Brain pericyte (primary cell): ENCODE data around the gene NGFR.

Experiments used
- DNase-seq: peaks from one replicate; pipeline ENCODE4 v3.0.0-alpha.2; 2012; ENCODE audit warnings: low read depth, low spot score

NGFR gene

GRCh38 chr17:49469831-49470810, 25.0 kb upstream of the NGFR start:
- DNase-seq, result no peak

DNA sequence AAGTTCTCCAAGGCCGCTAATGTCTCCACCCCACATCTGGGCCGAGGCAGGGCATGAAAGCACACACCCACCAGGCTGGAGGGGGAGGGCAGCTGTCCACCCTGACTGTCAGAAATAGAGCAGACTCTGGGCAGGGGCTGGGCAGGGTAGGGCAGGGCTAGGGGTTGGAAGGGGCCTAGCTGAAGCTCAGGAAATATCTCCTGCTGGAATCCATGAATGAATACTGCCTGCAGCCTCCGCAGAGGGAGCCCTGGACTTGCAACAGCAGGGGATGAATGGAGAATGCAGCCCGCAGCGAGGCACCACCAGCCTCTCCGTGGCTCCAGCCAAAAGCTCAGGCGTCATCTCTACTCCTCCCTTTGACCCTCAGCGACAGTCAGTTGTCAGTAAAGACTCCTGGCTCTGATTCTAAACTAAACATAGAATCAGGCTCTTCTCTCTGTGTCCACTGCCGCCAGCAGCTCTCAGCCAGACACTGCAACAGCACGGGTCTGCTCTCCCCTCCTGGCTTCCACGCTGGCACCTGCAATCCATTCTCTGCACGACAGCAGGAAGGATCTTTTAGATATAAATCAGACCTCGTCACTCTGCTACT, 23.9 kb upstream of the NGFR start:
- DNase-seq, result no peak

- no peak for DNase-seq
These were observed 23.3 kb upstream of the NGFR start for GRCh38 chr17:49471769-49472168.

- DNase-seq, result no peak
These were observed 22.6 kb upstream of the NGFR start for GRCh38 chr17:49472527-49472926.

DNA sequence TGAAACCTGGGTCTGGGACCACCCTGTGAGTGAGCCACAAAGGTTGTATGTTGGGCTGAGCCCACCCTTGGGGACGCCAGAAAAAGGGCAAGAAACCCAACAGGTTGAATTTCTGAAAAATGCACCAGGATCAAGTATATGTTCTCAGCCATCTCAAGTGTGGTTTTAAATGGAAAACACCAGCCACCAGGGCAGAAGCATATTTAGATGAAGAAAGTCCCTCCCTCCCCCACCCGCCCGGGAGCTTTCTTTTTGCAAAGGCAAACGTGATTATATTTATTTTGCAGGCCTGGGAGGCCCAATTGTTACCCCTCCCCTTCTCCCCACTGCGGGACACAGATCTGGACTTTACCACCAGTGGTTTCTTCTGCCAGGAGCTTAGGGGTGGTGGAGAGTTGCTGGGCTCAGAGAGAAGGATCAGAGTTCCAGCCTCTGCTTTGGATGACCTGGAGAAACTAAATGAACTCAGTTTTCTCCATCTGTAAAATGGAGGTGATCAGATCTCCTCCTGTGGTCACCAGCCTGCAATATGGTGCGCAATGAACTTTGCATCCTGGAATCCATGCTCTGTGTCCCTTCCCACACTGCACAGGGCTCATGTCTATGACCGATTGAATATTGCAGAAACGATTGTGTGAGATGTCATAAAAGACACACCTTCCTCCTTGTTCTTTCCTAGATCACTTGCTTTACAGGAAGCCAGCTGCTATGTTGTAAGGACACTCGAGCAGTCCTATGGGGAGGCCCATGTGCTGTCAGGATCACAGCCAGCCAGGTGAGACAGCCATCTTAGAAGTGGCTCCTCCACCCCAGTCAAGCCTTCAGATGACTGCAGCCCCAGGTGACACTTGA, 21.0 kb upstream of the NGFR start:
- no peak for DNase-seq

- no peak for DNase-seq
These were observed 17.4 kb upstream of the NGFR start for GRCh38 chr17:49477709-49478108.

- no peak for DNase-seq
These were observed 14.1 kb upstream of the NGFR start for GRCh38 chr17:49480836-49481615.

GRCh38 chr17:49482144-49482817, 12.8 kb upstream of the NGFR start:
- DNase-seq, result no peak

- no peak for DNase-seq
These were observed 11.2 kb upstream of the NGFR start for GRCh38 chr17:49483599-49484509.

DNA sequence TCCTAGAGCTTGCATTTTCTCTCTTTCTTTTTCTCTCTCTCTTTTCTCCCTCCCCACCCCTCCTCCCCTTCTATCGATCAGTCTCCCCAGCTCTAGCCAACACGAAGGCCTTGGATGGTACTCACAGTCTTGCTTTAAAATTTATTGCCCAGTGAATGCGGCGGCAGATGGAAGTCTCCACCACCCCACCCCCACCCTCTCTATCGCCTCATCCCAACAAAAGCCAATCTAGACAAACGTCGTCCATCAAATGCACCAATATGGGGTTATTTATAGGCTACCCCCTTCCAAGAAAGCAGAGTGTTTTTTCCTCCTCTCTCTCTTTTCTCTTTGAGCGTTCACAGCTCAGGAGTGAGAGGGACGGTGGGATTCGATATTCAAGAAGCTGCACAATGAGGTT, 10.5 kb upstream of the NGFR start:
- DNase-seq, result no peak

DNA sequence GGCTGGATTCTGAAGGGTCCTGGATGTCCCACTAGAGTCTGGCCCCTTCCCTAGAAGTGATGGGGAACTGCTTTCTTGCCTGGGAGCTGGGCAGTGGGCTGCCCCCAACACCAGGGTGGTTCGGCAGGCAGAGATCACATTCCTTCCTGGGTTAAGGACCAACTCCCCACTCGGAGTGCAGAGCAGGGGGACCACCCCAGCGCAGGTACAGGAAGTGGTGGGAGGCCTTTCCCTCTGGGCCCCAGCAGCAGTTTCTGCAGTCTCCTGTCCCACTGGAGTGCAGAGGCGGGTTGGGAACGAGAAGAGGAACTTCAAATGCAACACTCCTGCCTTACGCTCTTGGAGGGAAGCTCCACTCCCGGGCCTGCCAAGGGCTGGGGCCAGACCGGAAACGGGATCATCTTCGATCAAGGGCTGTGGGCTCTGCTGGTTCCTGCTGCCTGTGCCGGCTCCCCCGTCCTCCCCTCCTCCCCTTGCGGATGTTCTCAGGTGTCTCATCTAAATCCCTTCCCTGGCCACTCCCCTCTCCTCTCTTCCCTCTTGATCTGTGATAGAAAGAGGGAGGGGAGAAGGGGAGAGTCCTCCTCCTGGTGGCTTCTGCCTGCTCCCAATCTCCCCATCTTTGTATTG, 9.0 kb upstream of the NGFR start:
- no peak for DNase-seq

- no peak for DNase-seq
These were observed 7.9 kb upstream of the NGFR start for GRCh38 chr17:49487183-49487582.

- no peak for DNase-seq
These were observed 6.5 kb upstream of the NGFR start for GRCh38 chr17:49488612-49489011.

DNA sequence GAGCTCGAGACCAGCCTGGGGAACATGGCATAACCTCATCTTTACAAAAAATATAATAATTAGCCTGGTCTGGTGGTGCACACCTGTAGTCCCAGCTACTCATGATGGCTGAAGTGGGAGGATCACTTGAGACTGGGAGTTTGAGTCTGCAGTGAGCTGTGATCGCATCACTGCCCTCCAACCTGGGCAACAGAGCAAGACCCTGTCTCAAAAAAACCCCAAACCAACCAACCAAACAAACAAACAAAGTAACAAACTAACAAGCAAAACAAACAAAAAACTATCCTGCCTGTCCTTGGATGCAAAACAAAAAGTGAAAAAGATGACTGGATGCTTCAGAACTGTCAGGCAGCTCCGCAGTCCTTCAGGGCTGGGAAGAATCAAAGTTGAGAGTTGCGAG, 5.7 kb upstream of the NGFR start:
- no peak for DNase-seq

- DNase-seq, result no peak
These were observed 4.8 kb upstream of the NGFR start for GRCh38 chr17:49490276-49490675.

- no peak for DNase-seq
These were observed 3.8 kb upstream of the NGFR start for GRCh38 chr17:49491192-49491769.

DNA sequence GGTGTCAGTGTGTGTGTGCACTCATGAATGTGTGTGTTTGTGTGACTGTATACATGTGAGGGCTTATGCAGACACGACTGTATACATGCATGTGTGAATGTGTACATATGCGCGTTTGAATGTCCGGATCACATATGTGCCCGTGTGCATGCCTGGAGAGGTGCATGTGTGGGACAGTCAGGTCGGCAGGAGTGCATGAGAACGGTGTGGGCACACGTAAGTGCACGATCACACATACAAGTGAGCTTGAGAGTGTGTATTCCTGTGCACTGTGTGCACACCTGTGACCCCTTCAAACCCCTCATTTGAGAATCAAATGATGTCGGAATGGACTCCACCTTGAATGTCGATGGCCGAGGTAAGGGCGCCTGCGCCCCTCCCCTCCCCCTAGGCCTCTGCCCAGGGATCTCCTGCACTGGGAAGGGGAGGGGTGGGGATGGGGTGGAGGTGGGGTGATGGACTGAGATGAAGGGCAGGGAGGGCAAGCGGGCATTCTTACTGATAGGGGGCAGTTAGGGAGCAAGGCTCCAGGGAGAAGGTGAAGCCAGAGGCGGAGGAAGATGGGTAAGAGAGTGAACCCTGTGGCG, 601 bp upstream of the NGFR start:
- DNase-seq, result no peak

DNA sequence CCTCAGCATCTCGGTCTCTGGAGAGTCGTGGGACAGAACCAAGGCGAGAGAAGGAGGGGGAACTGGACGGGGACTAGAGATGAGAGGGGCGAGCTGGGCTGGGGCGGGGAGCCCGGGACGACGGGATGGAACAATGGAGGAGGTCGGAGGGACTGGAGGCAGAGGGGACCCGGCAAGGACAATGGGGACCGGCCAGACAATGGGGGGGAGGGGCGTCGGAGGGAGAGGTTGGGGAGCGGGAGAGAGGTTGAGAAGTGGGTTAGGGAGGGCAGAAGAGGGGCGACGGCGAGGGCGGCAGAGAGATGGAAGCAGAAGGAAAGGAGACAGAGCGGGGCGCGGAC, 719 bp downstream of the NGFR start:
- no peak for DNase-seq
